OCI-LY1 (cell line): ENCODE data around the gene CD4.

ENCODE experiments used
- H2AFZ ChIP-seq: fragments of 200-600 bp; sonication (generic), shearing (Covaris generic); 2 replicates; pipeline ENCODE4 v1.6.0; 2014; ENCODE audit warnings: antibody characterized with exemption, mild to moderate bottlenecking, low read length
- H3F3A ChIP-seq: fragments of 200-600 bp; sonication (generic), shearing (Covaris generic); 2 replicates; pipeline ENCODE4 v1.6.0; 2014; ENCODE audit warnings: mild to moderate bottlenecking, antibody characterized with exemption, low read length, moderate library complexity; ENCODE audit not compliant: insufficient read depth
- H3K27ac ChIP-seq: fragments of 200-600 bp; sonication (generic); 2 replicates; pipeline ENCODE4 v1.5.1; 2014; ENCODE audit warnings: low read length, mixed run types, mild to moderate bottlenecking, low read depth; ENCODE audit not compliant: poor library complexity, severe bottlenecking
- H3K27me3 ChIP-seq: fragments of 200-600 bp; sonication (generic); 2 replicates; pipeline ENCODE4 v1.6.0; 2014; ENCODE audit warnings: antibody characterized with exemption, mild to moderate bottlenecking, low read length, moderate library complexity; ENCODE audit not compliant: insufficient read depth
- H3K36me3 ChIP-seq: fragments of 200-600 bp; sonication (generic); 2 replicates; pipeline ENCODE4 v1.6.1; 2014; ENCODE audit warnings: mild to moderate bottlenecking, antibody characterized with exemption, low read length, moderate library complexity, mixed read lengths; ENCODE audit not compliant: insufficient read depth
- H3K4me1 ChIP-seq: fragments of 200-600 bp; sonication (generic); 2 replicates; pipeline ENCODE4 v1.5.1; 2014; ENCODE audit warnings: mild to moderate bottlenecking, low read length, moderate library complexity; ENCODE audit not compliant: insufficient read depth, severe bottlenecking
- H3K4me2 ChIP-seq: fragments of 200-600 bp; sonication (generic), shearing (Covaris generic); 2 replicates; pipeline ENCODE4 v1.6.1; 2014; ENCODE audit warnings: low read length
- H3K4me3 ChIP-seq: fragments of 200-600 bp; sonication (generic); 2 replicates; pipeline ENCODE4 v1.5.1; 2014; ENCODE audit warnings: low read length, low read depth, mild to moderate bottlenecking, mixed read lengths; ENCODE audit not compliant: poor library complexity, severe bottlenecking
- H3K79me2 ChIP-seq: fragments of 200-600 bp; shearing (Covaris generic); 2 replicates; pipeline ENCODE4 v1.6.1; 2016; ENCODE audit warnings: mixed run types, low read length, mixed read lengths; ENCODE audit not compliant: insufficient read depth
- H3K9ac ChIP-seq: fragments of 200-600 bp; sonication (generic), shearing (Covaris generic); 2 replicates; pipeline ENCODE4 v1.6.1; 2014; ENCODE audit warnings: mild to moderate bottlenecking, low read length, mixed read lengths
- H3K9me2 ChIP-seq: fragments of 200-600 bp; sonication (generic), shearing (Covaris generic); 2 replicates; pipeline ENCODE4 v1.6.1; 2014; ENCODE audit warnings: low read depth, mild to moderate bottlenecking, low read length, mixed read lengths
- H3K9me3 ChIP-seq: fragments of 200-600 bp; shearing (Covaris generic); 2 replicates; pipeline ENCODE4 v1.6.1; 2014; ENCODE audit warnings: low read length, mixed read lengths
- H4K20me1 ChIP-seq: fragments of 200-600 bp; sonication (generic), shearing (Covaris generic); 2 replicates; pipeline ENCODE4 v1.6.0; 2016; ENCODE audit warnings: mild to moderate bottlenecking, low read length; ENCODE audit not compliant: insufficient read depth
- CTCF ChIP-seq: fragments of 200-600 bp; sonication (generic), shearing (Covaris generic); IDR thresholded peaks from 2 replicates; pipeline ENCODE4 v1.5.1; 2017; ENCODE audit warnings: mild to moderate bottlenecking, antibody characterized with exemption, low read length, moderate library complexity, mixed read lengths
- EZH2 ChIP-seq: fragments of 200-600 bp; sonication (generic), shearing (Covaris generic); IDR thresholded peaks from 2 replicates; pipeline ENCODE4 v1.8.0; 2017; ENCODE audit warnings: borderline replicate concordance, mixed run types, mild to moderate bottlenecking, antibody characterized with exemption, low read length, moderate library complexity, mixed read lengths

Gene CD4

GRCh38 chr12:6763380-6763779, 25.9 kb upstream of the CD4 start:
- Histone ChIP-seq H3K4me3 (no peak overlapping the region), H3F3A (no peaks in the 10 kb centered on the region), H3K9me3 (no peaks in the 10 kb centered on the region), H3K27ac (no peak overlapping the region), H3K27me3 (peaks cover 5% of the 10 kb centered on the region; the same call in 1 of the 2 replicates), H3K9ac (no peak overlapping the region), H4K20me1 (no peaks in the 10 kb centered on the region), H3K9me2 (no peaks in the 10 kb centered on the region), H2AFZ (no peak overlapping the region), H3K4me2 (no peak overlapping the region), H3K36me3 (no peaks in the 10 kb centered on the region), H3K79me2 (no peaks in the 10 kb centered on the region), H3K4me1 (peaks cover 40% of the 10 kb centered on the region)
- TF ChIP-seq CTCF: no peak
- TF ChIP-seq EZH2: no peak

- Histone ChIP-seq H3K36me3 (no peaks in the 10 kb centered on the region), H3K9me3 (no peaks in the 10 kb centered on the region), H3K27me3 (peaks cover 5% of the 10 kb centered on the region; the same call in 1 of the 2 replicates), H3K4me2 (peak overlapping the region; percentile 10; the same call in 1 of the 2 replicates), H3K27ac (no peak overlapping the region), H3K9me2 (no peaks in the 10 kb centered on the region), H3F3A (no peaks in the 10 kb centered on the region), H2AFZ (no peak overlapping the region), H3K9ac (no peak overlapping the region; the same call in 1 of the 2 replicates), H3K4me3 (peak overlapping the region; percentile 17), H3K4me1 (peaks cover 35% of the 10 kb centered on the region), H3K79me2 (no peaks in the 10 kb centered on the region), H4K20me1 (no peaks in the 10 kb centered on the region)
- TF ChIP-seq CTCF (no peak), EZH2 (no peak)
Measured at GRCh38 chr12:6764011-6764828, 25.1 kb upstream of the CD4 start.

GRCh38 chr12:6765048-6765633, 24.2 kb upstream of the CD4 start:
- Histone ChIP-seq H3K4me1 (peaks cover 35% of the 10 kb centered on the region), H3K9me3 (no peaks in the 10 kb centered on the region), H3K27me3 (peaks cover 2% of the 10 kb centered on the region; the same call in 1 of the 2 replicates), H3K4me2 (peak overlapping the region; percentile 78; the same call in 1 of the 2 replicates), H2AFZ (no peak overlapping the region), H3K27ac (no peak overlapping the region), H3F3A (no peaks in the 10 kb centered on the region), H3K79me2 (no peaks in the 10 kb centered on the region), H3K9me2 (no peaks in the 10 kb centered on the region), H3K36me3 (no peaks in the 10 kb centered on the region), H3K9ac (no peak overlapping the region; the same call in 1 of the 2 replicates), H4K20me1 (no peaks in the 10 kb centered on the region), H3K4me3 (peak overlapping the region; percentile 67)
- TF ChIP-seq EZH2: no peak
